IMR-90 (cell line): ENCODE results near the gene ENOX1. TPM values are rescaled to one million over a fixed set of nuclear protein-coding genes. Genes with fewer than 3 reads are reported as not detected.

ENCODE experiments used
- ATAC-seq: fragments of 200-7000 bp; cut with Tn5 transposase; 2 replicates; pipeline ENCODE4 v1.9.1; 2020; ENCODE audit warnings: low read depth, mild to moderate bottlenecking, moderate library complexity
- BruUV-seq: library from RNA; stranded (reverse); fragments of 400-500 nt; replicated peaks from 2 replicates; lab custom pipeline; 2021; lab: Mats Ljungman, UMichigan
- CTCF ChIA-PET: fragments of 300-600 bp; formaldehyde crosslinking; extraction: SDS; loops from one replicate; lab custom pipeline; 2021; ENCODE audit warnings: antibody characterized with exemption; lab: Yijun Ruan, JAX
- POLR2A ChIA-PET: fragments of 300-600 bp; sonication (Branson Sonifier 250); formaldehyde crosslinking; loops from one replicate; lab custom pipeline; 2022; ENCODE audit warnings: antibody characterized with exemption; ENCODE audit not compliant: unreplicated experiment; lab: Charles Lee
- DNase-seq: peaks from one replicate; pipeline ENCODE4 v3.0.0; 2013
- H2AFZ ChIP-seq: replicated peaks from 2 replicates; pipeline ENCODE3; 2013; ENCODE audit warnings: low read length, mild to moderate bottlenecking; ENCODE audit not compliant: poor library complexity
- H2AK5ac ChIP-seq: 2 replicates; pipeline ENCODE4 v1.6.1; 2013; ENCODE audit warnings: low read depth, low read length, inconsistent platforms
- H2AK9ac ChIP-seq: replicated peaks from 2 replicates; pipeline ENCODE3; 2013; ENCODE audit warnings: mild to moderate bottlenecking, low read depth, low read length, moderate library complexity; ENCODE audit not compliant: poor library complexity
- H2BK120ac ChIP-seq: 2 replicates; pipeline ENCODE4 v1.6.1; 2013; ENCODE audit warnings: low read depth, low read length, inconsistent platforms
- H2BK15ac ChIP-seq: 3 replicates; pipeline ENCODE4 v1.6.1; 2013; ENCODE audit warnings: low read depth, low read length, inconsistent platforms
- H2BK20ac ChIP-seq: 2 replicates; pipeline ENCODE4 v1.6.1; 2013; ENCODE audit warnings: low read depth, mild to moderate bottlenecking, inconsistent platforms, low read length, moderate library complexity
- H2BK5ac ChIP-seq: 2 replicates; pipeline ENCODE4 v1.6.1; 2013; ENCODE audit warnings: mild to moderate bottlenecking, low read depth, low read length, inconsistent platforms; ENCODE audit not compliant: poor library complexity, severe bottlenecking
- H3K14ac ChIP-seq: replicated peaks from 2 replicates; pipeline ENCODE4 v1.6.1; 2013; ENCODE audit warnings: low read depth, low read length, inconsistent platforms
- H3K18ac ChIP-seq: 2 replicates; pipeline ENCODE4 v1.6.1; 2013; ENCODE audit warnings: low read depth, low read length, control low read depth
- H3K23ac ChIP-seq: 2 replicates; pipeline ENCODE4 v1.6.1; 2013; ENCODE audit warnings: low read depth, low read length, inconsistent platforms
- H3K27ac ChIP-seq: 2 replicates; pipeline ENCODE4 v1.5.1; 2013; ENCODE audit warnings: mild to moderate bottlenecking, control low read depth, low read length; ENCODE audit not compliant: insufficient read depth
- H3K27me3 ChIP-seq: 2 replicates; pipeline ENCODE4 v1.6.1; 2013; ENCODE audit warnings: low read length; ENCODE audit not compliant: control insufficient read depth, insufficient read depth
- H3K36me3 ChIP-seq: 2 replicates; pipeline ENCODE4 v1.6.1; 2013; ENCODE audit warnings: low read length, mixed read lengths; ENCODE audit not compliant: control insufficient read depth, insufficient read depth
- H3K4ac ChIP-seq: 2 replicates; pipeline ENCODE4 v1.6.1; 2013; ENCODE audit warnings: low read depth, low read length, inconsistent platforms
- H3K4me1 ChIP-seq: 2 replicates; pipeline ENCODE4 v1.6.1; 2013; ENCODE audit warnings: low read length, mixed read lengths; ENCODE audit not compliant: control insufficient read depth, insufficient read depth
- H3K4me2 ChIP-seq: 2 replicates; pipeline ENCODE4 v1.6.1; 2013; ENCODE audit warnings: low read depth, mild to moderate bottlenecking, control low read depth, low read length, moderate library complexity
- H3K4me3 ChIP-seq: 2 replicates; pipeline ENCODE4 v1.5.1; 2013; ENCODE audit warnings: low read depth, mild to moderate bottlenecking, control low read depth, low read length, moderate library complexity; ENCODE audit not compliant: insufficient read depth
- H3K56ac ChIP-seq: 2 replicates; pipeline ENCODE4 v1.6.1; 2013; ENCODE audit warnings: low read length, inconsistent platforms; ENCODE audit not compliant: insufficient read depth; ENCODE audit errors: extremely low read depth
- H3K79me1 ChIP-seq, 2 experiments: 2 replicates each; pipeline ENCODE4 v1.6.1; 2013; ENCODE audit warnings: low read length in 2 of 2, inconsistent platforms in 1 of 2, low read depth in 1 of 2
- H3K9ac ChIP-seq: 2 replicates; pipeline ENCODE4 v1.6.1; 2013; ENCODE audit warnings: low read depth, low read length, control low read depth
- H3K9me1 ChIP-seq: 2 replicates; pipeline ENCODE4 v1.6.1; 2013; ENCODE audit warnings: low read length, inconsistent platforms; ENCODE audit not compliant: insufficient read depth
- H3K9me3 ChIP-seq: 2 replicates; pipeline ENCODE4 v1.6.1; 2013; ENCODE audit warnings: low read length; ENCODE audit not compliant: control insufficient read depth, insufficient read depth
- H4K20me1 ChIP-seq: 2 replicates; pipeline ENCODE4 v1.6.1; 2013; ENCODE audit warnings: low read length, inconsistent platforms; ENCODE audit not compliant: insufficient read depth
- H4K5ac ChIP-seq: 2 replicates; pipeline ENCODE4 v1.6.1; 2013; ENCODE audit warnings: mild to moderate bottlenecking, low read depth, low read length, control low read depth
- H4K8ac ChIP-seq, 2 experiments: 2 replicates each; pipeline ENCODE4 v1.6.1; 2013; ENCODE audit warnings: low read depth in 2 of 2, low read length in 2 of 2, control low read depth in 1 of 2, inconsistent platforms in 1 of 2
- H4K91ac ChIP-seq: 2 replicates; pipeline ENCODE4 v1.6.1; 2013; ENCODE audit warnings: low read depth, low read length, inconsistent platforms; ENCODE audit not compliant: insufficient read depth
- BHLHE40 ChIP-seq: fragments of 150-350 bp; IDR thresholded peaks from 2 replicates; pipeline ENCODE4 v1.6.1; 2016; ENCODE audit warnings: mild to moderate bottlenecking, low read depth, low read length
- CEBPB ChIP-seq: IDR thresholded peaks from 2 replicates; pipeline ENCODE4 v1.6.1; 2012; ENCODE audit warnings: low read depth, low read length, improper control_type of control experiment
- CHD1 ChIP-seq: IDR thresholded peaks from 2 replicates; pipeline ENCODE4 v1.6.1; 2012; ENCODE audit warnings: low read depth, low read length, improper control_type of control experiment
- FOS ChIP-seq: fragments of 150-350 bp; IDR thresholded peaks from 2 replicates; pipeline ENCODE4 v1.6.1; 2016; ENCODE audit warnings: low read depth, low read length
- MAFK ChIP-seq: IDR thresholded peaks from 2 replicates; pipeline ENCODE4 v1.6.1; 2012; ENCODE audit warnings: low read depth, low read length, improper control_type of control experiment
- MAZ ChIP-seq: IDR thresholded peaks from 2 replicates; pipeline ENCODE4 v1.6.1; 2012; ENCODE audit warnings: low read depth, mild to moderate bottlenecking, low read length, improper control_type of control experiment, moderate library complexity, borderline replicate concordance
- MXI1 ChIP-seq: IDR thresholded peaks from 2 replicates; pipeline ENCODE4 v1.6.1; 2012; ENCODE audit warnings: low read depth, mild to moderate bottlenecking, low read length, moderate library complexity, borderline replicate concordance
- NFE2L2 ChIP-seq: fragments of 150-350 bp; IDR thresholded peaks from 2 replicates; pipeline ENCODE4 v1.6.1; 2016; ENCODE audit warnings: low read depth, mild to moderate bottlenecking, low read length
- POLR2A ChIP-seq: IDR thresholded peaks from 2 replicates; pipeline ENCODE4 v1.6.1; 2012; ENCODE audit warnings: mild to moderate bottlenecking, low read depth, low read length
- RAD21 ChIP-seq: IDR thresholded peaks from 2 replicates; pipeline ENCODE4 v1.6.1; 2012; ENCODE audit warnings: low read length, improper control_type of control experiment
- RCOR1 ChIP-seq: IDR thresholded peaks from 2 replicates; pipeline ENCODE4 v1.6.1; 2012; ENCODE audit warnings: mild to moderate bottlenecking, low read length, improper control_type of control experiment; ENCODE audit not compliant: insufficient replicate concordance
- RFX5 ChIP-seq: IDR thresholded peaks from 2 replicates; pipeline ENCODE4 v1.8.0; 2012; ENCODE audit warnings: low read depth, mild to moderate bottlenecking, low read length, moderate library complexity
- SMC3 ChIP-seq: fragments of 150-350 bp; IDR thresholded peaks from 2 replicates; pipeline ENCODE4 v1.6.1; 2016; ENCODE audit warnings: low read depth, mild to moderate bottlenecking, antibody characterized with exemption, low read length, moderate library complexity
- WGBS, 2 experiments: methylation state at CpG; one replicate each; pipeline versions ENCODE4 v1.1.5 to v1.1.7; 2013; ENCODE audit warnings: missing lambda C conversion rate in 2 of 2; ENCODE audit not compliant: insufficient read length in 1 of 2; ENCODE audit errors: extremely low coverage in 2 of 2; 5-methylcytosine and 5-hydroxymethylcytosine counted together
- dilution Hi-C: fragments of 300-500 bp; cut with HindIII; formaldehyde crosslinking; loops from one replicate; pipeline ENCODE4 v1.14.3; 2018; ENCODE audit warnings: low sequenced_read_pairs; ENCODE audit not compliant: unreplicated experiment
- in situ Hi-C: fragments of 300-500 bp; cut with MboI; formaldehyde crosslinking; loops from 3 replicates; pipeline ENCODE4 v1.14.3; 2019; ENCODE audit warnings: low sequenced_read_pairs, inconsistent platforms, mixed read lengths
- intact Hi-C: fragments of 100-400 bp; cut with micrococcal nuclease; formaldehyde crosslinking; loops from 2 replicates; pipeline ENCODE4 v1.10.0; 2022
- polyA plus RNA-seq, 3 experiments: library from polyadenylated mRNA; depleted of rRNA; stranded (reverse); fragments of >200 nt; gene quantifications; 2 replicates each; pipeline ENCODE4 v1.2.3, GENCODE V29; 2012; ENCODE audit warnings: low replicate concordance in 1 of 3
- total RNA-seq: library from RNA; depleted of rRNA; stranded (reverse); fragments of >200 nt; gene quantifications from 2 replicates; pipeline ENCODE4 v1.2.3, GENCODE V29; 2012
- TF ChIP-seq, protein P1 (sequence below): conservative IDR thresholded peaks from 2 replicates; pipeline ENCODE4 v1.5.1; 2012; ENCODE audit warnings: mild to moderate bottlenecking, low read depth, low read length, improper control_type of control experiment
- TF ChIP-seq, protein P2 (sequence below): fragments of 150-350 bp; IDR thresholded peaks from 2 replicates; pipeline ENCODE4 v1.6.1; 2016; ENCODE audit warnings: low read depth, mild to moderate bottlenecking, low read length, moderate library complexity, borderline replicate concordance

ENOX1 gene
- total and polyA plus RNA-seq, 2 of the 4 experiments (the other 2 are of a cell fraction): 0.99 to 1.3 TPM

DNA sequence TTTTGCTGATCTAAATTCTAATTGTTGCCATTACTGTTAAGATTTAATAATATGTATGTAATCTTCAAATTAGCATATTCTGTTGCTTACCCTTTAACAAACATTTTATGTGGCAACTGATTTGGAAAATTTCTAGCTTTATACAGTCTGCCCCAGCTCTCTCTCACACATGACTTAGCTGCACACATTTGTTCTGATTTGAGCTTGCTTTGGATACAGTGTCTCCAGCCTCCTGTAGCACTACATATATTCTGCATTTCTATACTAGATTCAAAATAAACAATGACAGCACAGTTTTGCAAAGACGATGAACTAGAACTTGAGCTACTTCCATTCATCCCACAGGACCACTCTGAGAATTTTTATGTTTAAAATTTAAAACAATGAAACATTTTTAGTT is 508.6 kb downstream of the ENOX1 start:
- ChIA-PET POLR2A (no interaction called here), CTCF (no interaction called here)
- Histone ChIP-seq H3K9me1 (no peaks in the 10 kb centered on the region; the same call in 1 of the 2 replicates), H3K14ac (no peak overlapping the region), H3K9me3 (no peaks in the 10 kb centered on the region), H3K36me3 (no peaks in the 10 kb centered on the region), H2BK20ac (no peak overlapping the region), H2AK5ac (no peak overlapping the region), H3K79me1 (no peaks in the 10 kb centered on the region), H3K4me1 (peaks cover 9% of the 10 kb centered on the region), H2AFZ (no peak overlapping the region), H3K4ac (no peak overlapping the region), H3K18ac (no peak overlapping the region), H2BK5ac (no peak overlapping the region), H3K27ac (no peak overlapping the region), H3K23ac (no peak overlapping the region), H2BK15ac (no peak overlapping the region), H4K20me1 (no peaks in the 10 kb centered on the region), H3K27me3 (no peaks in the 10 kb centered on the region), H3K9ac (no peak overlapping the region), H4K8ac (no peak overlapping the region), H3K4me2 (no peak overlapping the region), H3K4me3 (no peak overlapping the region), H2BK120ac (peak overlapping the region; percentile 19; the same call in 1 of the 2 replicates), H2AK9ac (no peak overlapping the region), H3K56ac (no peak overlapping the region), H4K5ac (no peak overlapping the region), H4K91ac (no peak overlapping the region)
- in situ Hi-C loops: no loop called here
- no TSS peak for BruUV-seq
- DNase-seq (peak; percentile 21), ATAC-seq (peak; percentile 70)
- dilution Hi-C loops: no loop called here
- no CpG with 5 or more reads among the region's 1 CpG for WGBS, 2 experiments
- intact Hi-C loops: loop anchor here (10.0 kb wide), 1 partner anchor 597 kb away; the partner anchor contains the start of genes CCDC122 and LACC1
- TF ChIP-seq SMC3: no peak
- no peak for TF ChIP-seq POLR2A
- TF ChIP-seq, protein P1, sequence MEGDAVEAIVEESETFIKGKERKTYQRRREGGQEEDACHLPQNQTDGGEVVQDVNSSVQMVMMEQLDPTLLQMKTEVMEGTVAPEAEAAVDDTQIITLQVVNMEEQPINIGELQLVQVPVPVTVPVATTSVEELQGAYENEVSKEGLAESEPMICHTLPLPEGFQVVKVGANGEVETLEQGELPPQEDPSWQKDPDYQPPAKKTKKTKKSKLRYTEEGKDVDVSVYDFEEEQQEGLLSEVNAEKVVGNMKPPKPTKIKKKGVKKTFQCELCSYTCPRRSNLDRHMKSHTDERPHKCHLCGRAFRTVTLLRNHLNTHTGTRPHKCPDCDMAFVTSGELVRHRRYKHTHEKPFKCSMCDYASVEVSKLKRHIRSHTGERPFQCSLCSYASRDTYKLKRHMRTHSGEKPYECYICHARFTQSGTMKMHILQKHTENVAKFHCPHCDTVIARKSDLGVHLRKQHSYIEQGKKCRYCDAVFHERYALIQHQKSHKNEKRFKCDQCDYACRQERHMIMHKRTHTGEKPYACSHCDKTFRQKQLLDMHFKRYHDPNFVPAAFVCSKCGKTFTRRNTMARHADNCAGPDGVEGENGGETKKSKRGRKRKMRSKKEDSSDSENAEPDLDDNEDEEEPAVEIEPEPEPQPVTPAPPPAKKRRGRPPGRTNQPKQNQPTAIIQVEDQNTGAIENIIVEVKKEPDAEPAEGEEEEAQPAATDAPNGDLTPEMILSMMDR: no peak
- TF ChIP-seq CEBPB: no peak
- no peak for TF ChIP-seq FOS
- TF ChIP-seq RAD21: no peak
- no peak for TF ChIP-seq MAZ
- TF ChIP-seq, protein P2, sequence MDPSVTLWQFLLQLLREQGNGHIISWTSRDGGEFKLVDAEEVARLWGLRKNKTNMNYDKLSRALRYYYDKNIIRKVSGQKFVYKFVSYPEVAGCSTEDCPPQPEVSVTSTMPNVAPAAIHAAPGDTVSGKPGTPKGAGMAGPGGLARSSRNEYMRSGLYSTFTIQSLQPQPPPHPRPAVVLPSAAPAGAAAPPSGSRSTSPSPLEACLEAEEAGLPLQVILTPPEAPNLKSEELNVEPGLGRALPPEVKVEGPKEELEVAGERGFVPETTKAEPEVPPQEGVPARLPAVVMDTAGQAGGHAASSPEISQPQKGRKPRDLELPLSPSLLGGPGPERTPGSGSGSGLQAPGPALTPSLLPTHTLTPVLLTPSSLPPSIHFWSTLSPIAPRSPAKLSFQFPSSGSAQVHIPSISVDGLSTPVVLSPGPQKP: no peak
- no peak for TF ChIP-seq MXI1
- TF ChIP-seq NFE2L2: no peak
- TF ChIP-seq RFX5: no peak
- TF ChIP-seq MAFK: no peak
- no peak for TF ChIP-seq RCOR1
- no peak for TF ChIP-seq CHD1
- TF ChIP-seq BHLHE40: no peak
